ENCODE results near the gene SRPK2. TPM values are rescaled to one million over a fixed set of nuclear protein-coding genes. Genes with fewer than 3 reads are reported as not detected.

Gene SRPK2
- total and polyA plus RNA-seq, 2 donors (not counting 1 experiment from before 2014, with no cell fraction given), result 15.2 to 108 TPM

DNA sequence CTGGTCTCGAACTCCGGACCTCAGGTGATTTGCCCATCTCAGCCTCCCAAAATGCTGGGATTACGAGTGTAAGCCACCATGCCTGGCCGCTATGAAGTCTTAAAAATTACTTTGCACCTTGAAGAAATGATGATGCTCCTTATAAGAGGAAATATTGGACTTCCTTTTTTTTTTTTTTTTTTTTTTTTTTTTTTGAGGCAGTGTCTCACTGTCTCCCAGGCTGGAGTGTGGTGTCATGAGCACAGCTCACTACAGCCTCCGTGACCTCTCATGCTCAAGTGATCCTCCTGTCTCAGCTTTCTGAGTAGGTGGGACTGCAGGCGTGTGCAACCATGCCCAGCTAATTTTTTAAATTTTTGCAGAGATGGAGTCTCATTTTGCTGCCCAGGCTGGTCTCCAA is 309.4 kb downstream of the SRPK2 start:
- ChIA-PET CTCF (interaction anchor here (0.8 to 1.5 kb wide), 2 partner anchors 34 to 154 kb away, joined by 3 read pairs; no protein-coding TSS in a partner anchor), POLR2A (no interaction called here)
- ATAC-seq (ENCODE audit: low read depth) (no peak), DNase-seq (no peak)
- Mint-ChIP-seq H3K27me3 (no peaks in the 10 kb centered on the region), H3K4me1 (no peaks in the 10 kb centered on the region), H3K9me3 (ENCODE audit: insufficient read depth) (no peaks in the 10 kb centered on the region), H3K4me3 (no peak overlapping the region), H3K27ac (no peak overlapping the region)
- Histone ChIP-seq H3K9me3 (ENCODE audit: control extremely low read depth in 1 of 3, control insufficient read depth in 2 of 3, insufficient read depth in 1 of 3, low read length in 2 of 3) (no peaks in the 10 kb centered on the region), H3K9ac (ENCODE audit: low read length) (no peak overlapping the region), H3K36me3 (replicated peaks in 1 of 2; ENCODE audit: control extremely low read depth in 1 of 2, control insufficient read depth in 1 of 2, extremely low read depth in 1 of 2, insufficient read depth in 2 of 2, low read length in 1 of 2) (peaks cover 27 to 93% of the 10 kb centered on the region in 2 experiments), H3K79me2 (ENCODE audit: control insufficient read depth, insufficient read depth, low read length) (peaks cover 30% of the 10 kb centered on the region), H3K27ac (ENCODE audit: low read length in 2 of 2) (no peak overlapping the region), H4K20me1 (ENCODE audit: control insufficient read depth, insufficient read depth, low read length, poor library complexity, severe bottlenecking) (no peaks in the 10 kb centered on the region), H3K4me2 (replicated peaks; ENCODE audit: low read depth, low read length, poor library complexity, severe bottlenecking) (no peak overlapping the region), H2AFZ (ENCODE audit: insufficient read depth, low read depth, low read length, poor library complexity, severe bottlenecking) (no peak overlapping the region), H3K4me1 (ENCODE audit: control insufficient read depth in 2 of 2, insufficient read depth in 2 of 2, low read length in 2 of 2) (no peaks in the 10 kb centered on the region), H3K27me3 (replicated peaks in 1 of 4; ENCODE audit: control extremely low read depth in 1 of 4, control insufficient read depth in 3 of 4, insufficient read depth in 4 of 4, low read length in 3 of 4) (no peaks in the 10 kb centered on the region), H3K4me3 (ENCODE audit: control extremely low read depth in 1 of 5, extremely low read depth in 1 of 5, insufficient read depth in 1 of 5, low read depth in 2 of 5, low read length in 4 of 5) (no peak overlapping the region)
- TF ChIP-seq EZH2 (IDR thresholded peaks at IDR 0.05; ENCODE audit: borderline replicate concordance, insufficient read depth, low read depth, low read length, poor library complexity, severe bottlenecking) (no peak), CTCF (IDR thresholded peaks at IDR 0.05) (no peak)
- intact Hi-C loops (cut with micrococcal nuclease), result no loop called here
- WGBS (ENCODE audit: insufficient coverage), result 100% methylated on average over 1 of the region's 6 CpGs

DNA sequence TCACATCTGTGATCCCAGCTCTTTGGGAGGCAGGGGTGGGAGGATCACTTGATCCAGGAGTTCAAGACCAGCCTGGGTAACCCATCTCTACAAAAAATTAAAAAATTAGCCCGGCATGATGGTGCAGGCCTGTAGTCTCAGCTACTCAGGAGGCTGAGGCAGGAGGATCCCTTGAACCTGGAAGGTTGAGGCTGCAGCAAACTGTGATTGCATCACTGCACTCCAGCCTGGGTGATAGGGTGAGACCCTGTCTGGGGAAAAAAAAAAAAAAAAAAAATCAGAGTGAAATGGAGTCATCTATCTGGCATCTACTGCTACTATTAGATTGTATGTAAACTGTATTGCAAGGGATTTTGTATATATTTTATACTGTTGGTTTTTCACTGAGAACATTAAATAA is 315.6 kb downstream of the SRPK2 start:
- POLR2A ChIA-PET, result interaction anchor here (0.7 kb wide), 1 partner anchor 10 kb away, joined by 5 read pairs; no protein-coding TSS in a partner anchor
- Mint-ChIP-seq H3K4me1 (peaks cover 3% of the 10 kb centered on the region), H3K4me3 (no peak overlapping the region), H3K27me3 (no peaks in the 10 kb centered on the region), H3K27ac (no peak overlapping the region), H3K9me3 (ENCODE audit: insufficient read depth) (no peaks in the 10 kb centered on the region)
- Histone ChIP-seq H2AFZ (ENCODE audit: insufficient read depth, low read depth, low read length, poor library complexity, severe bottlenecking) (no peak overlapping the region), H3K27ac (ENCODE audit: low read length in 2 of 2) (no peak overlapping the region), H3K4me3 (ENCODE audit: control extremely low read depth in 1 of 5, extremely low read depth in 1 of 5, insufficient read depth in 1 of 5, low read depth in 2 of 5, low read length in 4 of 5) (no peak overlapping the region), H3K27me3 (replicated peaks in 1 of 4; ENCODE audit: control extremely low read depth in 1 of 4, control insufficient read depth in 3 of 4, insufficient read depth in 4 of 4, low read length in 3 of 4) (no peaks in the 10 kb centered on the region), H3K79me2 (ENCODE audit: control insufficient read depth, insufficient read depth, low read length) (peaks cover 51% of the 10 kb centered on the region), H3K4me2 (replicated peaks; ENCODE audit: low read depth, low read length, poor library complexity, severe bottlenecking) (no peak overlapping the region), H4K20me1 (ENCODE audit: control insufficient read depth, insufficient read depth, low read length, poor library complexity, severe bottlenecking) (peaks cover 20% of the 10 kb centered on the region), H3K4me1 (ENCODE audit: control insufficient read depth in 2 of 2, insufficient read depth in 2 of 2, low read length in 2 of 2) (no peaks in the 10 kb centered on the region), H3K36me3 (replicated peaks in 1 of 2; ENCODE audit: control extremely low read depth in 1 of 2, control insufficient read depth in 1 of 2, extremely low read depth in 1 of 2, insufficient read depth in 2 of 2, low read length in 1 of 2) (peaks cover 37 to 87% of the 10 kb centered on the region in 2 experiments), H3K9me3 (ENCODE audit: control extremely low read depth in 1 of 3, control insufficient read depth in 2 of 3, insufficient read depth in 1 of 3, low read length in 2 of 3) (no peaks in the 10 kb centered on the region), H3K9ac (ENCODE audit: low read length) (no peak overlapping the region)
- 100% methylated on average over 1 of the region's 1 CpG for WGBS (ENCODE audit: insufficient coverage)
- ATAC-seq (ENCODE audit: low read depth), result no peak
- intact Hi-C loops (cut with micrococcal nuclease), result no loop called here
- TF ChIP-seq EZH2 (IDR thresholded peaks at IDR 0.05; ENCODE audit: borderline replicate concordance, insufficient read depth, low read depth, low read length, poor library complexity, severe bottlenecking) (no peak), CTCF (IDR thresholded peaks at IDR 0.05) (no peak)
- DNase-seq, result no peak
- CTCF ChIA-PET, result no interaction called here
